GM06990 (cell line): ENCODE results near the gene STAT5A.
"Not testable (repeated sequence)": the region's sequence is repeated elsewhere in the genome, so short reads cannot be mapped to it uniquely, and the experiment has no call there.

ENCODE experiments used
- DNase-seq: peaks from one replicate; pipeline ENCODE4 v3.0.0-alpha.2; 2011; ENCODE audit not compliant: insufficient read length; ENCODE audit errors: extremely low read depth
- H3K27me3 ChIP-seq: replicated peaks from 2 replicates; pipeline ENCODE4 v1.6.0; 2011; ENCODE audit warnings: low read length; ENCODE audit not compliant: control insufficient read depth, insufficient read depth
- H3K36me3 ChIP-seq: 2 replicates; pipeline ENCODE4 v1.5.1; 2011; ENCODE audit warnings: low read length; ENCODE audit not compliant: control insufficient read depth, insufficient read depth
- H3K4me3 ChIP-seq: replicated peaks from 2 replicates; pipeline ENCODE4 v1.5.1; 2011; ENCODE audit warnings: low read depth, mild to moderate bottlenecking, control low read depth, low read length
- TF ChIP-seq, protein P1 (sequence below): IDR thresholded peaks from 2 replicates; pipeline ENCODE4 v1.5.1; 2011; ENCODE audit warnings: low read length, control low read depth, mild to moderate bottlenecking, inconsistent platforms; ENCODE audit not compliant: insufficient read depth, poor library complexity, severe bottlenecking

STAT5A gene

DNA sequence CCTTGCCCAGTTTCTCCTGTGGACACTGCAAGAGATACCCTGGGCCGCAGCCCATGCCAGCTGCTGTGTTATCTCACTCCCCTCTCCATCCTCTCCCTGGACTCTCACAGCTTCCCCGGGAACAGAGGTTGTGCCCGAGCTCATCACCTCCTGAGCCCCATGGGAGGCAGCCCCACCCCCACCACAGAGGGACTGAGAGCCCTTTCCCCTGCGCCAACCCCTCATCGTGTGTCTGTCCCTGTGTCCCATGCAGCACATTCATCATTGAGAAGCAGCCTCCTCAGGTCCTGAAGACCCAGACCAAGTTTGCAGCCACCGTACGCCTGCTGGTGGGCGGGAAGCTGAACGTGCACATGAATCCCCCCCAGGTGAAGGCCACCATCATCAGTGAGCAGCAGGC, 12.7 kb downstream of the STAT5A start:
- DNase-seq = no peak
- Histone ChIP-seq H3K27me3 (no peaks in the 10 kb centered on the region), H3K4me3 (no peak overlapping the region), H3K36me3 (peaks cover 31% of the 10 kb centered on the region)
- TF ChIP-seq, protein P1, sequence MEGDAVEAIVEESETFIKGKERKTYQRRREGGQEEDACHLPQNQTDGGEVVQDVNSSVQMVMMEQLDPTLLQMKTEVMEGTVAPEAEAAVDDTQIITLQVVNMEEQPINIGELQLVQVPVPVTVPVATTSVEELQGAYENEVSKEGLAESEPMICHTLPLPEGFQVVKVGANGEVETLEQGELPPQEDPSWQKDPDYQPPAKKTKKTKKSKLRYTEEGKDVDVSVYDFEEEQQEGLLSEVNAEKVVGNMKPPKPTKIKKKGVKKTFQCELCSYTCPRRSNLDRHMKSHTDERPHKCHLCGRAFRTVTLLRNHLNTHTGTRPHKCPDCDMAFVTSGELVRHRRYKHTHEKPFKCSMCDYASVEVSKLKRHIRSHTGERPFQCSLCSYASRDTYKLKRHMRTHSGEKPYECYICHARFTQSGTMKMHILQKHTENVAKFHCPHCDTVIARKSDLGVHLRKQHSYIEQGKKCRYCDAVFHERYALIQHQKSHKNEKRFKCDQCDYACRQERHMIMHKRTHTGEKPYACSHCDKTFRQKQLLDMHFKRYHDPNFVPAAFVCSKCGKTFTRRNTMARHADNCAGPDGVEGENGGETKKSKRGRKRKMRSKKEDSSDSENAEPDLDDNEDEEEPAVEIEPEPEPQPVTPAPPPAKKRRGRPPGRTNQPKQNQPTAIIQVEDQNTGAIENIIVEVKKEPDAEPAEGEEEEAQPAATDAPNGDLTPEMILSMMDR = no peak

DNA sequence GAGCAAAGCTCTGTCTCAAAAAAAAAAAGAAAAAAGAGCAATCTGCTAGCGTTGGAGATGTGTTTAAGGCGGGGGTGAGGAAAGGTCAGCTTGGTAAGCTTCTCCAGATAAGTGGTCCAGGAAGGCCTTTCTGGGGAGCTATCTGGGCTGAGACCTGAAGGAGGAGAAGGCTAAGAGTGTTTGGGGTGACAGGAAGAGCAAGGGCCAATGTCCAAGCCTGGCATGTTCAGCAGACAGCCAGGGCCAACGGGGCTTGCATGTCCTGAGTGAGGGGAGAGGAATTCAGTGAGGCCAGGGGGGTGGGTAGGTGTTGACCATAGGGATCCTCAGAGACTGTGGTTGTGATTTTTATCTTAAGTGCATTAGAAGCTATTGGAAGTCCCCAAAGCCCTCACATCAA, 15.4 kb downstream of the STAT5A start:
- Histone ChIP-seq H3K27me3 (no peaks in the 10 kb centered on the region), H3K4me3 (no peak overlapping the region), H3K36me3 (peaks cover 37% of the 10 kb centered on the region)
- no peak for DNase-seq
- TF ChIP-seq, protein P1 = no peak

DNA sequence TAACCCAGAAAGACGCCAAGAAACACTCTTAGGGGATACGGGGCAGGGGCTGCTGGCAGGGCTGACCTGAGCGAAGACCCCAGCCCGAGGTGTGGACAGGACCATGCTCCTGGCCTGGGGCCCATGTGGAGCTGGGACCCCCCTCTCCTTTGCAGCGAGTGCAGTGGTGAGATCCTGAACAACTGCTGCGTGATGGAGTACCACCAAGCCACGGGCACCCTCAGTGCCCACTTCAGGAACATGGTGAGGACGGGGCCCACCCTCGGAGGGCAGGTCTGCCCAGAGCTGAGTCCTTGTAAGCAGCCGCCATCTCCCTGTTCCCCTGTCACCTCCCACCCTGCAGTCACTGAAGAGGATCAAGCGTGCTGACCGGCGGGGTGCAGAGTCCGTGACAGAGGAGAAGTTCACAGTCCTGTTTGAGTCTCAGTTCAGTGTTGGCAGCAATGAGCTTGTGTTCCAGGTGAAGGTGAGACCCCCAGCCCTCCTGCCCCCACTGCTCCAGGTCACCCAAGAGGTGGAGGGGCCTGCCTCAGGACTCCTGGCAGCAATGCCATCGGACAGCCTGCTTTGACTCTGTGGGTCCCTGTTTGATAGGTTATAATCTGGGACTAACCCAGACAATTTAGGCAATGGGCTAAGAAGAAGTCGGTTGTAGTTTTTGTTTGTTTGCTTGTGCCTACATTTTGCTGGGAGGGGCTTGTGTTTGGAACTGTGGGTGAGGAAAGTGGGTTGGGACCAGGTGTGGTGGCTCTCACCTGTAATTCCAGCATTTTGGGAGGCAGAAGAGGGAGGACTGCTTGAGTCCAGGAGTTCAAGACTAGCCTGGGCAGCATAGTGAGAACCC, 16.1 kb downstream of the STAT5A start:
- no peak for DNase-seq
- Histone ChIP-seq H3K27me3 (no peaks in the 10 kb centered on the region), H3K4me3 (no peak overlapping the region), H3K36me3 (peaks cover 40% of the 10 kb centered on the region)
- TF ChIP-seq, protein P1 = no peak

DNA sequence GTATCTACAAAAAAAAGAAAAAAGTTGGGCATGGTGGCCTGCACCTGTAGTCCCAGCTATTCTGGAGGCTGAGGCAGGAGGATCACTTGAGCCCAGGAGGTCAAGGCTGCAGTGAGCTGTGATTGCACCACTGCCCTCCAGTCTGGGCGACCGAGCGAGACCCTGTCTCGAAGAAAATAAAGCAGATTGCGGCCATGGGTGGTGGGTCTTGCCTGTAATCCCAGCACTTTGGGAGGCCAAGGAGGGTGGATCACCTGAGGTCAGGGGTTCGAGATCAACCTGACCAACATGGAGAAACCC, 16.7 kb downstream of the STAT5A start:
- H3K4me3 ChIP-seq, H3K27me3 ChIP-seq, DNase-seq: not testable (repeated sequence)
- H3K36me3 ChIP-seq = peaks cover 43% of the 10 kb centered on the region

DNA sequence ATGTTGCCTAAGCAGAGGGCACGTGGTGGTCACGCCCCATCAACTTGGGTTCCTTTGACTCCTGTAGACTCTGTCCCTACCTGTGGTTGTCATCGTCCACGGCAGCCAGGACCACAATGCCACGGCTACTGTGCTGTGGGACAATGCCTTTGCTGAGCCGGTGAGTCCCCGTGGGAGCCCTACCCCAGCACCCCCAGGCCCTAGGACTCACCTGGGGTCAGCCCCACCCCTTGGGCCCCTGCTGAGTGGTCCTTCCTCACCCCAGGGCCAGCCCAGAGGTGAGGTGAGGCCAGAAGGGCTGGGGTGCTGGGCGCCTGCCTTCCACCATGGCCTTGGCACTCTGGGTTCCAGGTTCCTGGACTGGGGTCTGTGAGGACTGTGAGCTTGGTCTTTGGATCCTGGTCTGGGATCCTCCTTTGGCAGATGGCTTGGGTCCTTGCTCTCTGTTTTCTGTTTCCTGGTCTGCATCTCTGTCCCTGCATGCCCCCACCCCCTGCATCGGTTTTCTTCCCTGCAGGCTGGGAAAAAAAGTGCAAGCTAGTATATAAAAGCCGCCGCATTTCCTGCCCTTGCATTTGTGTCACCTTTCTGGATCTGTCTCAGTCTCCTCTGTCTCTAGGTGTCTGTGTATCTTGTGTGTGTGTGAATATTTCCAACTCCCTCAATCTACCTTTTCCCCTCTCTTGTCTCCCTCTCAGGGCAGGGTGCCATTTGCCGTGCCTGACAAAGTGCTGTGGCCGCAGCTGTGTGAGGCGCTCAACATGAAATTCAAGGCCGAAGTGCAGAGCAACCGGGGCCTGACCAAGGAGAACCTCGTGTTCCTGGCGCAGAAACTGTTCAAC, 17.5 kb downstream of the STAT5A start:
- DNase-seq = no peak
- H3K36me3 ChIP-seq = peaks cover 45% of the 10 kb centered on the region
- TF ChIP-seq, protein P1 = no peak
- H3K27me3 ChIP-seq = no peaks in the 10 kb centered on the region
- H3K4me3 ChIP-seq = no peak overlapping the region

DNA sequence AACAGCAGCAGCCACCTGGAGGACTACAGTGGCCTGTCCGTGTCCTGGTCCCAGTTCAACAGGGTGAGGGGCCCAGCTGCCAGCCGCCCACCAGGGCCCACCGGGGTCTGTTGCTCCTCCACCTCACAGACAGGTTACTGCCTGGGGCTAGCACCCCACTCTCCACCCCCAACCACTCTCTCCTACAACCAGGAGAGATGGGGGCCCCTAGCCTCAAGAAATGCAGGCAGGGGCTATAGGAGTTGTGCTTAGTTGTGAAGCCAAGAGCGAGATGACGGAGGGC, 18.0 kb downstream of the STAT5A start:
- Histone ChIP-seq H3K4me3 (no peak overlapping the region), H3K36me3 (peaks cover 41% of the 10 kb centered on the region), H3K27me3 (no peaks in the 10 kb centered on the region)
- no peak for DNase-seq
- TF ChIP-seq, protein P1 = no peak
